WERI-Rb-1 (cell line): ENCODE data around the gene TPSAB1.

ENCODE experiments used
- DNase-seq: peaks from one replicate; pipeline ENCODE4 v3.0.0-alpha.2; 2020
- H3K27ac ChIP-seq: fragments of 250-450 bp; sonication (Bioruptor Pico); 2 replicates; pipeline ENCODE4 v1.5.1; 2020; ENCODE audit warnings: mild to moderate bottlenecking, moderate library complexity
- H3K27me3 ChIP-seq: fragments of 250-450 bp; sonication (Bioruptor Pico); 2 replicates; pipeline ENCODE4 v1.5.1; 2021; ENCODE audit warnings: mild to moderate bottlenecking, low read depth, moderate library complexity; ENCODE audit not compliant: insufficient read depth, severe bottlenecking
- H3K36me3 ChIP-seq: fragments of 250-450 bp; sonication (Bioruptor Pico); 2 replicates; pipeline ENCODE4 v1.5.1; 2020; ENCODE audit warnings: mild to moderate bottlenecking, moderate library complexity
- H3K4me3 ChIP-seq: 2 replicates; pipeline ENCODE4 v1.5.1; 2011; ENCODE audit warnings: low read depth, mild to moderate bottlenecking, control low read depth, low read length
- H3K9me3 ChIP-seq: fragments of 250-450 bp; sonication (Bioruptor Pico); 2 replicates; pipeline ENCODE4 v1.5.1; 2021; ENCODE audit warnings: mild to moderate bottlenecking, moderate library complexity; ENCODE audit not compliant: severe bottlenecking
- TF ChIP-seq, protein P1 (sequence below): IDR thresholded peaks from 2 replicates; pipeline ENCODE4 v1.5.1; 2011; ENCODE audit warnings: low read depth, mild to moderate bottlenecking, control low read depth, inconsistent platforms, low read length

Gene TPSAB1

DNA sequence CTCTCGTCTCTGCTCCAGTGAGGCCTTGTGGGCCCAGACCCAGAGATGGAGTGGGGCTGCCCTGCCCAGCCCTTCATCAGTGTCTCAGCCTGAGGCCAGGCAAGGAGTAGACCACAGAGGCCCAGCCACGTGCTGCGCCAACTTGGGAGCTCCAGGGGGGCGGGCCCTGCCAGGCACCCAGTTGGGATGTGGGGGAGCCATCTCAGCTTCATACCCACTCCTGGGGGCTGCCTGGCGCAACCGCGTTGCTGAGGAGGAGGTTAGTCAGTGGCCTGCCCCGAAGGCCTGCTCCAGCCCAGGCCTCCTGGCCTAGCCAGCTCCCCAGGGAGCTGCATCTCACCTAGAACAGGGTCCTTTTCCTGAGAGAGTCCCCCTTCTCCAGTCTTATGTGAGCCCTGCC, 27.3 kb upstream of the TPSAB1 start:
- H3K36me3 ChIP-seq: peaks cover 89% of the 10 kb centered on the region
- no peak overlapping the region for H3K27ac ChIP-seq
- TF ChIP-seq, protein P1, sequence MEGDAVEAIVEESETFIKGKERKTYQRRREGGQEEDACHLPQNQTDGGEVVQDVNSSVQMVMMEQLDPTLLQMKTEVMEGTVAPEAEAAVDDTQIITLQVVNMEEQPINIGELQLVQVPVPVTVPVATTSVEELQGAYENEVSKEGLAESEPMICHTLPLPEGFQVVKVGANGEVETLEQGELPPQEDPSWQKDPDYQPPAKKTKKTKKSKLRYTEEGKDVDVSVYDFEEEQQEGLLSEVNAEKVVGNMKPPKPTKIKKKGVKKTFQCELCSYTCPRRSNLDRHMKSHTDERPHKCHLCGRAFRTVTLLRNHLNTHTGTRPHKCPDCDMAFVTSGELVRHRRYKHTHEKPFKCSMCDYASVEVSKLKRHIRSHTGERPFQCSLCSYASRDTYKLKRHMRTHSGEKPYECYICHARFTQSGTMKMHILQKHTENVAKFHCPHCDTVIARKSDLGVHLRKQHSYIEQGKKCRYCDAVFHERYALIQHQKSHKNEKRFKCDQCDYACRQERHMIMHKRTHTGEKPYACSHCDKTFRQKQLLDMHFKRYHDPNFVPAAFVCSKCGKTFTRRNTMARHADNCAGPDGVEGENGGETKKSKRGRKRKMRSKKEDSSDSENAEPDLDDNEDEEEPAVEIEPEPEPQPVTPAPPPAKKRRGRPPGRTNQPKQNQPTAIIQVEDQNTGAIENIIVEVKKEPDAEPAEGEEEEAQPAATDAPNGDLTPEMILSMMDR: no peak
- H3K9me3 ChIP-seq: no peaks in the 10 kb centered on the region
- H3K27me3 ChIP-seq: no peaks in the 10 kb centered on the region
- H3K4me3 ChIP-seq: no peak overlapping the region
- DNase-seq: no peak

DNA sequence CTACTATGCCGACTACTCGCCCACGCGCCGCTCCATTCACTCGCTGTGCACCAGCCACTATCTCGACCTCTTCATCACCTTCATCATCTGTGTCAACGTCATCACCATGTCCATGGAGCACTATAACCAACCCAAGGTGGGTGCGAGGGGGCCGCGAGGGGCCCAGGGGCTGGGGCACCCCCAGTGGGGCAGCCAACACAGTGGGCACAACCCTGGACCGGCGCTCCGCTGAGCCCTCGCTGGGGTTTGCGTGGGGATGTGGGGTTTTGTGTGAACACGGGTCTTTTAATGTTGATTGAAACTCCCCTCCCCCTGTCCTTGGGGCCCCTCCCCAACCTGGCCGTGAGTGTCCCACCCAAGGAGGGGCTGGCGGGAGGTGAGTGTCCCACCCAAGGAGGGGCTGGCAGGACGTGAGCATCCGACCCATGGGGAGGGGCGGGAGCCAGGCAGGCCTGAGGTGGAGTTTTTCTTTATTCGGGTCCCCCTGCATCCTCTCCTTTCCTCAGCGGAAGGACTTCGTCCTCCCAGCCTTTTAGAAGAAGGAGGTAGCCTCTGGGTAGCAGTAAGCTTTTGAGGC, 26.6 kb upstream of the TPSAB1 start:
- Histone ChIP-seq H3K27ac (no peak overlapping the region), H3K9me3 (no peaks in the 10 kb centered on the region), H3K4me3 (no peak overlapping the region), H3K36me3 (peaks cover 86% of the 10 kb centered on the region), H3K27me3 (no peaks in the 10 kb centered on the region)
- TF ChIP-seq, protein P1: no peak
- DNase-seq: no peak

DNA sequence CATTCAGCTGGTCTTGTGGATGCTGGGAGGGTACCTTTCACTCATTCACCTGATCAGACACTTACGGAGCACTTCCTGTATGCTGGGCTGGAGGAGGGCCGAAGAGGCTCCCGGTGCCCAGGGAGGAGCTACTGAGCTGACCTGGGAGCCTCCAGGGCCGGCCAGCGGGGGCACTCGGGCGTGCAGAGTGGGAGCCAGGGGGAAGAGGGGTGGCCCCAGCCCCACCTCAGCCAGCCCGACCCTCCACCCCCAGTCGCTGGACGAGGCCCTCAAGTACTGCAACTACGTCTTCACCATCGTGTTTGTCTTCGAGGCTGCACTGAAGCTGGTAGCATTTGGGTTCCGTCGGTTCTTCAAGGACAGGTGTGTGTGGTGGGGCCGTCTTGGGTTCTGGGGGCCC, 25.8 kb upstream of the TPSAB1 start:
- TF ChIP-seq, protein P1: no peak
- DNase-seq: no peak
- Histone ChIP-seq H3K36me3 (peaks cover 86% of the 10 kb centered on the region), H3K27me3 (no peaks in the 10 kb centered on the region), H3K27ac (no peak overlapping the region), H3K9me3 (no peaks in the 10 kb centered on the region), H3K4me3 (no peak overlapping the region)

DNA sequence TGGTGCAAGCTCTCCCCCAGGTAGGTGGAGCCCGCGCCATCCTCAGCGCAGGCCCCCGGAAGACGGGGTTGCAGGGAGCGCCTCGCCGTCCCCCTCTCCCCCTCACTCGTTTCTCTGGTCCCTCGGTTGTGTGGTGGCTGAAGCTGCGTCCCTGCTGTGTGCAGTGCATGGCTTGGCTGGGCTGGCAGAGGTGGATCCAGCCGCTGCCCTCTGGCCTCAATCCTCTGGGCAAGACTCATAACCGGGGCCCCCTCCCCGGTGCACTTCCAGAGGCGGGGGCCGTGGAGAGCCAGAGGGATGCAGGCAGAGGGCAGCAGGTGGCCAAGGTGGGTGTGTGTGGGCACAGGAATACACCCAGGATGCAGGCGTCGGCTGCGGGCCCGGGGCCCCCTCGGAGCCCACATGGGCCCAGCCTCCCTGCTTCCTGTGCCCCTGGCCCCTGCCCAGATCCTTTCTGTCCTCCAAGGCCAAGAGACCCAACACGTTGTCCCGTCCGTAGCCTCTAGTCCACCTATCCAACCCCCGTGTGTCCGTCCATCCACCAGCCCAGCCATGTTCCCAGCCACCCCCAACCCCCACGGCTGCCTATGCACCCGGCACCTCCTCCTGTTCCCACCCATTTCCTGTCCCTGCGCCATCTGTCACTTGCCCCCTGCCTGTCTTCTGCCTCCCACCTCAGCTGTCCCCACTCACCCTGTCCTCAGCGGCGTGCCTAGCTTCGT, 24.8 kb upstream of the TPSAB1 start:
- H3K27me3 ChIP-seq: no peaks in the 10 kb centered on the region
- H3K27ac ChIP-seq: peak overlapping the region; percentile 40
- peak; percentile 72 for DNase-seq
- TF ChIP-seq, protein P1: no peak
- no peaks in the 10 kb centered on the region for H3K9me3 ChIP-seq
- peaks cover 93% of the 10 kb centered on the region for H3K36me3 ChIP-seq
- H3K4me3 ChIP-seq: no peak overlapping the region

DNA sequence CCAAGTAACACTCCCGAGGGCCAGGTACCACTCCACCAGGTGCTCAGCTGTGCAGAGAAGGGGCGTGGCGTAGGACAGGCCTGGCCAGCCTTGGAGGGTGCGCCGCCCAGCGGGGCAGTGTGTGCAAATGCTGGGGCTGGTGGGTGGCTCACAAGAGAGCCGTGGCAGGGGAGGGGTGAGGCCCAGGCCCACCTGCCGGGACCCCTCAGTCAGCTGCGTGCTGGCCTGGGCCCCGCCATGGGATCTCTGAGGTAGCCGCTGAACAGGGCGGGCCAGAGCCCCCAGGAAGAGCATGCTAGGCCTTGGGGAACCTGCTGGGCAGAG, 24.2 kb upstream of the TPSAB1 start:
- TF ChIP-seq, protein P1: no peak
- Histone ChIP-seq H3K27ac (peak overlapping the region; percentile 34), H3K36me3 (peaks cover 93% of the 10 kb centered on the region), H3K4me3 (no peak overlapping the region), H3K9me3 (no peaks in the 10 kb centered on the region), H3K27me3 (no peaks in the 10 kb centered on the region)
- DNase-seq: no peak
